A549 (cell line): ENCODE measurements around the gene TFAM.

Source experiments
- KDM1A ChIP-seq: fragments of 200-600 bp; sonication (generic); IDR thresholded peaks from 2 replicates; pipeline ENCODE4 v1.6.1; 2016; ENCODE audit warnings: low read depth, mild to moderate bottlenecking
- MYC ChIP-seq: IDR thresholded peaks from 2 replicates; pipeline ENCODE4 v1.6.1; 2012; ENCODE audit warnings: mild to moderate bottlenecking, inconsistent platforms, low read length, improper control_type of control experiment, borderline replicate concordance
- POLR2A ChIP-seq: IDR thresholded peaks from 2 replicates; pipeline ENCODE4 v1.6.1; 2012; ENCODE audit warnings: mild to moderate bottlenecking, low read length
- RAD21 ChIP-seq, 2 experiments: fragments of >200 bp in 1 of 2; sonication (Bioruptor Twin) in 1 of 2; formaldehyde crosslinking in 1 of 2; IDR thresholded peaks in 1 of 2; conservative IDR thresholded peaks in 1 of 2; 2 replicates in 1 of 2; 3 replicates in 1 of 2; pipeline ENCODE4 v1.6.1; 2012 to 2018; ENCODE audit warnings: inconsistent platforms in 1 of 2
- RNF2 ChIP-seq: fragments of 200-600 bp; sonication (generic); IDR thresholded peaks from 2 replicates; pipeline ENCODE4 v1.6.1; 2016; ENCODE audit warnings: low read depth, mild to moderate bottlenecking, antibody characterized with exemption, moderate library complexity, borderline replicate concordance
- TF ChIP-seq, protein P1 (sequence below): fragments of >200 bp; sonication (Bioruptor Twin); formaldehyde crosslinking; IDR thresholded peaks from 3 replicates; pipeline ENCODE4 v1.5.1; 2016
- TF ChIP-seq, protein P2 (sequence below): fragments of 250-450 bp; sonication (Bioruptor Pico); IDR thresholded peaks from 2 replicates; pipeline ENCODE4 v1.5.0; 2021; ENCODE audit warnings: mild to moderate bottlenecking, moderate library complexity, borderline replicate concordance

DNA sequence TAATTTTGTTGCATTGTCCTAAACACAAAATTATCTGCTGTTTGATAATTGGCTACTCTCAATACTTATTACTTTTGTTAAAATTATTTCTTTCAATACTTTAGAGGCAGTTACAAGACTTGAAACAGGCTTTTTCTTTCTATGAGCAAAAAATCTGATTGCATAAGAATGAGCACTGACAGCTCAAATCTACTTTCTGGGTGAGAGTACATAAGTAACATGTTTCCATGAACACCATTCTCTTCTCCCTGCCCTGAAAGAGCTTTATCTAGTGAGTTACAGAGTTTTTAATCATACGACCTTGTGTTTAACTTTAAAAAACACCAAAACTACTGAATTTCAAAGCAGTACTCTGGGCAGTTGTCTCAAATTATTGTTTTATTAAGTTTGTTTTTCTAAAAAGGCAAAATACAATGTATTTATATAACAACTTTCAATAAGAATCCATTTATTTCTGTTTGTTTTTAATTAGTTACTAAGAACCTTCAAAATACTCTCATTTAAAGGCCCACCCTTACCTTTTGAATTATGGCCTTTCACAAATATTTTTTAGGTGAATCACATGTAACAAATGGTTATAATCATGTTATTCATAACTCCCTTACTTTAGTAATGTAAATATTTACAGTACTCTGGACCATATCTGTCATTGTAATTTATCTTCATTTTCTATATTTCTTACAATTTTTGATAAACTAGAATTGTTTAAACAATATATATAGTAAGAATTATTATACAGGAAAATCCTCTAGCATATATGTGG, 23.0 kb upstream of the TFAM start:
- TF ChIP-seq MYC = no peak
- TF ChIP-seq, protein P1, sequence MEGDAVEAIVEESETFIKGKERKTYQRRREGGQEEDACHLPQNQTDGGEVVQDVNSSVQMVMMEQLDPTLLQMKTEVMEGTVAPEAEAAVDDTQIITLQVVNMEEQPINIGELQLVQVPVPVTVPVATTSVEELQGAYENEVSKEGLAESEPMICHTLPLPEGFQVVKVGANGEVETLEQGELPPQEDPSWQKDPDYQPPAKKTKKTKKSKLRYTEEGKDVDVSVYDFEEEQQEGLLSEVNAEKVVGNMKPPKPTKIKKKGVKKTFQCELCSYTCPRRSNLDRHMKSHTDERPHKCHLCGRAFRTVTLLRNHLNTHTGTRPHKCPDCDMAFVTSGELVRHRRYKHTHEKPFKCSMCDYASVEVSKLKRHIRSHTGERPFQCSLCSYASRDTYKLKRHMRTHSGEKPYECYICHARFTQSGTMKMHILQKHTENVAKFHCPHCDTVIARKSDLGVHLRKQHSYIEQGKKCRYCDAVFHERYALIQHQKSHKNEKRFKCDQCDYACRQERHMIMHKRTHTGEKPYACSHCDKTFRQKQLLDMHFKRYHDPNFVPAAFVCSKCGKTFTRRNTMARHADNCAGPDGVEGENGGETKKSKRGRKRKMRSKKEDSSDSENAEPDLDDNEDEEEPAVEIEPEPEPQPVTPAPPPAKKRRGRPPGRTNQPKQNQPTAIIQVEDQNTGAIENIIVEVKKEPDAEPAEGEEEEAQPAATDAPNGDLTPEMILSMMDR = no peak
- TF ChIP-seq, protein P2, sequence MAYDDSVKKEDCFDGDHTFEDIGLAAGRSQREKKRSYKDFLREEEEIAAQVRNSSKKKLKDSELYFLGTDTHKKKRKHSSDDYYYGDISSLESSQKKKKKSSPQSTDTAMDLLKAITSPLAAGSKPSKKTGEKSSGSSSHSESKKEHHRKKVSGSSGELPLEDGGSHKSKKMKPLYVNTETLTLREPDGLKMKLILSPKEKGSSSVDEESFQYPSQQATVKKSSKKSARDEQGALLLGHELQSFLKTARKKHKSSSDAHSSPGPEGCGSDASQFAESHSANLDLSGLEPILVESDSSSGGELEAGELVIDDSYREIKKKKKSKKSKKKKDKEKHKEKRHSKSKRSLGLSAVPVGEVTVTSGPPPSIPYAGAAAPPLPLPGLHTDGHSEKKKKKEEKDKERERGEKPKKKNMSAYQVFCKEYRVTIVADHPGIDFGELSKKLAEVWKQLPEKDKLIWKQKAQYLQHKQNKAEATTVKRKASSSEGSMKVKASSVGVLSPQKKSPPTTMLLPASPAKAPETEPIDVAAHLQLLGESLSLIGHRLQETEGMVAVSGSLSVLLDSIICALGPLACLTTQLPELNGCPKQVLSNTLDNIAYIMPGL (CRISPR knock-in tag) = no peak
- TF ChIP-seq KDM1A = no peak
- no peak for TF ChIP-seq POLR2A
- no peak for TF ChIP-seq RAD21 (conservative IDR thresholded peaks at IDR 0.05 in 1 of 2, IDR thresholded peaks at IDR 0.05 in 1 of 2)
- no peak for TF ChIP-seq RNF2
